ENCODE measurements around the gene ZSWIM9. TPM values are rescaled to one million over a fixed set of nuclear protein-coding genes. Genes with fewer than 3 reads are reported as not detected.

ZSWIM9 gene
- total and polyA plus RNA-seq, 2 donors from 2014 or later: 5.5 to 7.8 TPM

- Histone ChIP-seq H3K36me3 (ENCODE audit: control insufficient read depth in 2 of 3, insufficient read depth in 3 of 3, low read length in 3 of 3) (no peaks in the 10 kb centered on the region), H3K4me1 (ENCODE audit: control insufficient read depth in 2 of 3, insufficient read depth in 2 of 3, low read depth in 1 of 3, low read length in 3 of 3) (no peaks in the 10 kb centered on the region), H3K9ac (ENCODE audit: low read length in 3 of 3) (no peak overlapping the region), H3K4me3 (ENCODE audit: low read length in 3 of 3) (no peak overlapping the region), H3K27me3 (ENCODE audit: control insufficient read depth, insufficient read depth, low read length) (no peaks in the 10 kb centered on the region), H3K27ac (ENCODE audit: low read depth in 2 of 2, low read length in 2 of 2) (no peak overlapping the region), H3K9me3 (ENCODE audit: control insufficient read depth in 2 of 3, insufficient read depth in 1 of 3, low read length in 3 of 3) (no peaks in the 10 kb centered on the region)
- intact Hi-C loops (cut with DNase I): no loop called here
- DNase-seq: peak in 4 of 5 donors; percentile 60 to 78 (median 74)
- no peak for TF ChIP-seq CTCF (IDR thresholded peaks at IDR 0.05; ENCODE audit: borderline replicate concordance, extremely low read depth, insufficient read depth)
- no peak for FAIRE-seq
Measured at GRCh38 chr19:48190288-48190884, 19.9 kb downstream of the ZSWIM9 start.

GRCh38 chr19:48190885-48191284 is 20.4 kb downstream of the ZSWIM9 start:
- intact Hi-C loops (cut with DNase I): no loop called here
- Histone ChIP-seq H3K4me1 (ENCODE audit: control insufficient read depth in 2 of 3, insufficient read depth in 2 of 3, low read depth in 1 of 3, low read length in 3 of 3) (no peaks in the 10 kb centered on the region), H3K27me3 (ENCODE audit: control insufficient read depth, insufficient read depth, low read length) (no peaks in the 10 kb centered on the region), H3K9me3 (ENCODE audit: control insufficient read depth in 2 of 3, insufficient read depth in 1 of 3, low read length in 3 of 3) (no peaks in the 10 kb centered on the region), H3K9ac (ENCODE audit: low read length in 3 of 3) (no peak overlapping the region), H3K27ac (ENCODE audit: low read depth in 2 of 2, low read length in 2 of 2) (no peak overlapping the region), H3K36me3 (ENCODE audit: control insufficient read depth in 2 of 3, insufficient read depth in 3 of 3, low read length in 3 of 3) (no peaks in the 10 kb centered on the region), H3K4me3 (ENCODE audit: low read length in 3 of 3) (no peak overlapping the region)
- DNase-seq (no peak), FAIRE-seq (no peak)
- TF ChIP-seq CTCF (IDR thresholded peaks at IDR 0.05; ENCODE audit: borderline replicate concordance, extremely low read depth, insufficient read depth): no peak

GRCh38 chr19:48192750-48193149 is 22.3 kb downstream of the ZSWIM9 start:
- no peaks in the 10 kb centered on the region for H3K36me3 ChIP-seq (ENCODE audit: control insufficient read depth in 2 of 3, insufficient read depth in 3 of 3, low read length in 3 of 3)
- no peaks in the 10 kb centered on the region for H3K4me1 ChIP-seq (ENCODE audit: control insufficient read depth in 2 of 3, insufficient read depth in 2 of 3, low read depth in 1 of 3, low read length in 3 of 3)
- DNase-seq (peak in 1 of 5 donors; percentile 3), FAIRE-seq (no peak)
- no peak overlapping the region for H3K27ac ChIP-seq (ENCODE audit: low read depth in 2 of 2, low read length in 2 of 2)
- intact Hi-C loops (cut with DNase I): no loop called here
- TF ChIP-seq CTCF (IDR thresholded peaks at IDR 0.05; ENCODE audit: borderline replicate concordance, extremely low read depth, insufficient read depth): no peak
- H3K9ac ChIP-seq (ENCODE audit: low read length in 3 of 3): no peak overlapping the region
- no peak overlapping the region for H3K4me3 ChIP-seq (ENCODE audit: low read length in 3 of 3)
- H3K9me3 ChIP-seq (ENCODE audit: control insufficient read depth in 2 of 3, insufficient read depth in 1 of 3, low read length in 3 of 3): no peaks in the 10 kb centered on the region
- H3K27me3 ChIP-seq (ENCODE audit: control insufficient read depth, insufficient read depth, low read length): no peaks in the 10 kb centered on the region

All from kidney (tissue), 14 donors.